PC-3 (cell line): ENCODE measurements around the gene DICER1. TPM values are rescaled to one million over a fixed set of nuclear protein-coding genes. Genes with fewer than 3 reads are reported as not detected.
"Not testable (repeated sequence)": the region's sequence is repeated elsewhere in the genome, so short reads cannot be mapped to it uniquely, and the experiment has no call there.

Source experiments
- ATAC-seq: fragments of 200-7000 bp; cut with Tn5 transposase; 2 replicates; pipeline ENCODE4 v1.9.1; 2020; ENCODE audit warnings: mild to moderate bottlenecking, moderate library complexity
- BruUV-seq: library from RNA; stranded (reverse); fragments of 400-500 nt; replicated peaks from 2 replicates; lab custom pipeline; 2021; lab: Mats Ljungman, UMichigan
- CTCF ChIA-PET: fragments of 300-600 bp; sonication (Branson Sonifier 250); formaldehyde crosslinking; loops from one replicate; lab custom pipeline; 2022; ENCODE audit warnings: antibody characterized with exemption; lab: Charles Lee
- POLR2A ChIA-PET: fragments of 300-600 bp; sonication (Branson Sonifier 250); formaldehyde crosslinking; loops from one replicate; lab custom pipeline; 2022; ENCODE audit warnings: antibody characterized with exemption; ENCODE audit not compliant: unreplicated experiment; lab: Charles Lee
- DNase-seq: peaks from one replicate; pipeline ENCODE4 v3.0.0-alpha.2; 2015
- H2AFZ ChIP-seq: fragments of 300-600 bp; sonication (generic); 2 replicates; pipeline ENCODE4 v1.6.0; 2016; ENCODE audit warnings: antibody characterized with exemption, low read length
- H3F3A ChIP-seq: fragments of 300-600 bp; sonication (generic); one replicate; pipeline ENCODE4 v1.6.0; 2017; ENCODE audit warnings: antibody characterized with exemption, low read length, control low read depth, mild to moderate bottlenecking; ENCODE audit not compliant: unreplicated experiment
- H3K27ac ChIP-seq: fragments of 300-600 bp; sonication (generic); 2 replicates; pipeline ENCODE4 v1.5.1; 2016; ENCODE audit warnings: mild to moderate bottlenecking, low read length
- H3K27me3 ChIP-seq: fragments of 300-600 bp; sonication (generic); 2 replicates; pipeline ENCODE4 v1.6.1; 2016; ENCODE audit warnings: low read length, mixed read lengths
- H3K36me3 ChIP-seq: fragments of 300-600 bp; sonication (generic); 2 replicates; pipeline ENCODE4 v1.6.1; 2016; ENCODE audit warnings: low read depth, mixed run types, low read length, mixed read lengths
- H3K4me1 ChIP-seq: fragments of 300-600 bp; sonication (generic); 2 replicates; pipeline ENCODE4 v1.5.1; 2016; ENCODE audit warnings: low read length; ENCODE audit not compliant: insufficient read depth
- H3K4me2 ChIP-seq: fragments of 300-600 bp; sonication (generic); 2 replicates; pipeline ENCODE4 v1.6.0; 2016; ENCODE audit warnings: low read length
- H3K4me3 ChIP-seq: fragments of 300-600 bp; sonication (generic); 2 replicates; pipeline ENCODE4 v1.5.1; 2016; ENCODE audit warnings: mild to moderate bottlenecking, low read length, mixed read lengths
- H3K79me2 ChIP-seq: fragments of 300-600 bp; sonication (generic); 2 replicates; pipeline ENCODE4 v1.6.1; 2017; ENCODE audit warnings: low read length, mixed read lengths
- H3K9ac ChIP-seq: fragments of 300-600 bp; sonication (generic); 2 replicates; pipeline ENCODE4 v1.6.0; 2016; ENCODE audit warnings: mild to moderate bottlenecking, low read length
- H3K9me2 ChIP-seq: fragments of 300-600 bp; sonication (generic); replicated peaks from 2 replicates; pipeline ENCODE4 v1.6.1; 2016; ENCODE audit warnings: mixed run types, low read length, mixed read lengths
- H3K9me3 ChIP-seq: fragments of 300-600 bp; sonication (generic); 2 replicates; pipeline ENCODE4 v1.6.1; 2016; ENCODE audit warnings: low read length, mixed read lengths
- H4K20me1 ChIP-seq: fragments of 300-600 bp; sonication (generic); 2 replicates; pipeline ENCODE4 v1.6.1; 2016; ENCODE audit warnings: low read length, mixed read lengths
- CTCF ChIP-seq: fragments of 300-600 bp; sonication (generic); conservative IDR thresholded peaks from 2 replicates; pipeline ENCODE4 v1.5.1; 2017; ENCODE audit warnings: antibody characterized with exemption, low read depth, mild to moderate bottlenecking, low read length
- EZH2 ChIP-seq: fragments of 300-600 bp; sonication (generic); IDR thresholded peaks from one replicate; pipeline ENCODE4 v1.6.1; 2017; ENCODE audit warnings: antibody characterized with exemption, mild to moderate bottlenecking, low read length; ENCODE audit not compliant: unreplicated experiment
- EZH2phosphoT487 ChIP-seq: fragments of 300-600 bp; sonication (generic); IDR thresholded peaks from 2 replicates; pipeline ENCODE4 v1.6.1; 2018; ENCODE audit warnings: mild to moderate bottlenecking, antibody characterized with exemption, low read length, borderline replicate concordance
- intact Hi-C: fragments of 100-400 bp; cut with micrococcal nuclease; formaldehyde crosslinking; loops from 2 replicates; pipeline ENCODE4 v1.9.0; 2023
- total RNA-seq: library from RNA; depleted of rRNA; stranded (reverse); fragments of >200 nt; gene quantifications from 2 replicates; pipeline ENCODE4 v1.2.3, GENCODE V29; 2014

The DICER1 gene
- total RNA-seq, 1 experiment from 2014 or later, result 29.9 TPM

GRCh38 chr14:95204705-95205104 is 47.4 kb upstream of the DICER1 start:
- no peaks in the 10 kb centered on the region for H3K36me3 ChIP-seq
- H3K79me2 ChIP-seq, result no peaks in the 10 kb centered on the region
- ChIA-PET POLR2A (no interaction called here), CTCF (interaction anchor here (0.6 kb wide), 1 partner anchor 145 kb away, joined by 4 read pairs; no protein-coding TSS in a partner anchor)
- H3K27me3 ChIP-seq, result no peaks in the 10 kb centered on the region
- TF ChIP-seq CTCF, result no peak
- no peak for TF ChIP-seq EZH2phosphoT487
- no peak for TF ChIP-seq EZH2
- H4K20me1 ChIP-seq, result no peaks in the 10 kb centered on the region
- H2AFZ ChIP-seq, result no peak overlapping the region
- BruUV-seq, result no TSS peak
- H3K9me3 ChIP-seq, result no peaks in the 10 kb centered on the region
- ATAC-seq (no peak), DNase-seq (no peak)
- no peaks in the 10 kb centered on the region for H3K4me1 ChIP-seq
- intact Hi-C loops, result no loop called here
- no peaks in the 10 kb centered on the region for H3K9me2 ChIP-seq
- H3F3A ChIP-seq, result no peaks in the 10 kb centered on the region
- H3K27ac ChIP-seq, result no peak overlapping the region
- H3K4me2 ChIP-seq, result no peak overlapping the region
- no peak overlapping the region for H3K9ac ChIP-seq
- H3K4me3 ChIP-seq, result no peak overlapping the region

- H3K9me3 ChIP-seq, H3K36me3 ChIP-seq, BruUV-seq, H3F3A ChIP-seq, H3K9ac ChIP-seq, H3K9me2 ChIP-seq, H3K27ac ChIP-seq, intact Hi-C loops, H2AFZ ChIP-seq, H4K20me1 ChIP-seq, POLR2A ChIA-PET, H3K4me3 ChIP-seq, H3K4me2 ChIP-seq, ATAC-seq, H3K79me2 ChIP-seq, CTCF ChIA-PET, H3K27me3 ChIP-seq, DNase-seq, H3K4me1 ChIP-seq: not testable (repeated sequence)
Observed at GRCh38 chr14:95201745-95202144, 44.4 kb upstream of the DICER1 start.

GRCh38 chr14:95200404-95200803 is 43.1 kb upstream of the DICER1 start:
- CTCF ChIA-PET, result no interaction called here
- H4K20me1 ChIP-seq, result no peaks in the 10 kb centered on the region
- no TSS peak for BruUV-seq

More at GRCh38 chr14:95200404-95200803, 43.1 kb upstream of the DICER1 start:
- ATAC-seq, result no peak
- Histone ChIP-seq H3K27ac (no peak overlapping the region), H3F3A (no peaks in the 10 kb centered on the region), H3K4me3 (no peak overlapping the region), H2AFZ (no peak overlapping the region), H3K9me3 (no peaks in the 10 kb centered on the region), H3K4me2 (no peak overlapping the region), H3K79me2 (no peaks in the 10 kb centered on the region), H3K27me3 (no peaks in the 10 kb centered on the region), H3K9me2 (no peaks in the 10 kb centered on the region), H3K36me3 (no peaks in the 10 kb centered on the region), H3K9ac (no peak overlapping the region), H3K4me1 (peaks cover 9% of the 10 kb centered on the region)
- no peak for TF ChIP-seq CTCF
- TF ChIP-seq EZH2, result no peak
- TF ChIP-seq EZH2phosphoT487, result no peak
- DNase-seq, result no peak
- intact Hi-C loops, result no loop called here
- POLR2A ChIA-PET, result interaction anchor here (0.7 kb wide), 1 partner anchor 35 kb away, joined by 3 read pairs; no protein-coding TSS in a partner anchor
